BE2C (cell line): Measurements from ENCODE around the gene PXMP4.

Experiments used
- DNase-seq: peaks from one replicate; pipeline ENCODE4 v3.0.0-alpha.2; 2020
- H3K27me3 ChIP-seq: fragments of 250-450 bp; sonication (Bioruptor Pico); 2 replicates; pipeline ENCODE4 v1.5.1; 2020; ENCODE audit warnings: mild to moderate bottlenecking
- H3K36me3 ChIP-seq: fragments of 250-450 bp; sonication (Bioruptor Pico); 2 replicates; pipeline ENCODE4 v1.5.1; 2020; ENCODE audit warnings: mild to moderate bottlenecking
- H3K4me1 ChIP-seq: fragments of 250-450 bp; sonication (Bioruptor Pico); 2 replicates; pipeline ENCODE4 v1.5.1; 2020
- H3K4me3 ChIP-seq: 2 replicates; pipeline ENCODE4 v1.5.1; 2011; ENCODE audit warnings: low read depth, low read length
- H3K9me3 ChIP-seq: fragments of 250-450 bp; sonication (Bioruptor Pico); 2 replicates; pipeline ENCODE4 v1.5.1; 2020
- CTCF ChIP-seq: IDR thresholded peaks from 2 replicates; pipeline ENCODE4 v1.5.1; 2012; ENCODE audit warnings: mild to moderate bottlenecking, low read depth, low read length

Gene PXMP4

GRCh38 chr20:33653900-33654596, 66.1 kb downstream of the PXMP4 start:
- H3K4me1 ChIP-seq, result peaks cover 14% of the 10 kb centered on the region
- DNase-seq, result no peak
- H3K36me3 ChIP-seq, result peaks cover 8% of the 10 kb centered on the region
- H3K4me3 ChIP-seq, result no peak overlapping the region
- no peaks in the 10 kb centered on the region for H3K27me3 ChIP-seq
- no peaks in the 10 kb centered on the region for H3K9me3 ChIP-seq
- no peak for TF ChIP-seq CTCF

- H3K4me3 ChIP-seq, result no peak overlapping the region
- peak; percentile 83 for DNase-seq
- no peaks in the 10 kb centered on the region for H3K9me3 ChIP-seq
- peak; percentile 99 for TF ChIP-seq CTCF
- H3K4me1 ChIP-seq, result peaks cover 21% of the 10 kb centered on the region
- H3K27me3 ChIP-seq, result no peaks in the 10 kb centered on the region
- peaks cover 6% of the 10 kb centered on the region; the same call in 1 of the 2 replicates for H3K36me3 ChIP-seq
Measured at GRCh38 chr20:33653218-33653899, 66.8 kb downstream of the PXMP4 start.
